Left kidney (tissue), 2 donors: ENCODE data around the gene C20orf173. TPM values are rescaled to one million over a fixed set of nuclear protein-coding genes. Genes with fewer than 3 reads are reported as not detected.
A peak's percentile ranks its signal among the peaks of the same experiment; 100 is the strongest.
"Not testable (repeated sequence)": the region's sequence is repeated elsewhere in the genome, so short reads cannot be mapped to it uniquely, and the experiment has no call there.

Experiments used
- DNase-seq: peaks from one replicate; pipeline ENCODE4 v3.0.0-alpha.2; 2013
- polyA plus RNA-seq: library from polyadenylated mRNA; unstranded; fragments of 120-200 nt; gene quantifications from one replicate; pipeline ENCODE4 v1.2.1, GENCODE V29; 2013; ENCODE audit not compliant: insufficient read length

Gene C20orf173
- polyA plus RNA-seq, 1 donor: not detected

DNA sequence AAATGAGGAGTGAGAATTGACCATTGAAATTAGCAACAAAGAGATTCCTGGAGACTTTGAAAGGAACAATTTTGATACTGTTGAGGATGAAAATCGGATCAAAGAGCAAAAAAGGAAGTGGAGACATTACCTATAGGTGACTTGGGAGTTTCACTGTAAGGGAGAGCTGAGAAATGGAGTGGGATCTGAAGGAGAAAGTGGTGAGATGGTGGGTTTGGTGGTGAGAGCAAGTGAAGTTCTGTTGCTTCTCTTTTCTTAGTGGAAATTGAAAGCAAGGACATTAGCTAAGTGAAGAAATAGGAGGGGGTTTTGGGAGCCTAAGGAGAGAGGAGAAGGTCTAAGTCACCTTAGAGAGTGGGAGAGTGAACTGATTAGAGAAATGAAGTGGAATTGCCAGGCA is 16.7 kb upstream of the C20orf173 start:
- no peak for DNase-seq

DNA sequence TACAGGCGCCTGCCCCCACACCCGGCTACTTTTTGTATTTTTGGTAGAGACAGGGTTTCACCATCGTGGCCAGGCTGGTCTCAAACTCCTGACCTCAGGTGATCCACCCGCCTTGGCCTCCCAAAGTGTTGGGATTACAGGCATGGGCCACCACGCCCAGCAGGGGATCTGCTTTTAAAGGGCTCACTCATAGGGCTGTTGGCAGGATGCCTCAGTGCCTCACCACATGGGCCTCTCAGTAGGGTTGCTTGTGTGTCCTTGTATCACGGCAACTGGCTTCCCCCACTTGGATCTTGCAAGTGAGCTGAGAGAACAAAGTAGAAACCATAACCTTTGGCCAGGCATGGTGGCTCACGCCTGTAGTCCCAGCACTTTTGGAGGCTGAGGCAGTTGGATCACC is 15.5 kb upstream of the C20orf173 start:
- DNase-seq: not testable (repeated sequence)

DNA sequence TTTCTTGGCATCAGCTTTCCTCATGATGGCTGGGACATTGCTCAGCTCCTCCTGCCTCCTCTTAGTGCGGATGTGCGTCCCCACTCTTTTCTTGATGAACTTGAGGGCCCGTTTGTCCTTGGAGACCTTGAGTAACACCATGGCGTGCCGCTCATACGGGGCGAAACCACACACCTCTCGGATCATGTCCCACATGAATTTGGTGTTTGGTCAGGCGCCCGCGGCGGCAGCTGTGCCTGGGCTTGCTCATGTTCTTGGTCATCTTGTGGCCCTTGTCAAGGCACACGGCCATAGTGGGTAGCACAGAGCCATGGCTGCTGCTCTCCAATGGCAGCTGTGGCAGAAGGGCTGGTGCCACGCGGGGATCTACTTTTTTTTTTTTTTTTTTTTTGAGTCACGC is 15.0 kb upstream of the C20orf173 start:
- no peak for DNase-seq

DNA sequence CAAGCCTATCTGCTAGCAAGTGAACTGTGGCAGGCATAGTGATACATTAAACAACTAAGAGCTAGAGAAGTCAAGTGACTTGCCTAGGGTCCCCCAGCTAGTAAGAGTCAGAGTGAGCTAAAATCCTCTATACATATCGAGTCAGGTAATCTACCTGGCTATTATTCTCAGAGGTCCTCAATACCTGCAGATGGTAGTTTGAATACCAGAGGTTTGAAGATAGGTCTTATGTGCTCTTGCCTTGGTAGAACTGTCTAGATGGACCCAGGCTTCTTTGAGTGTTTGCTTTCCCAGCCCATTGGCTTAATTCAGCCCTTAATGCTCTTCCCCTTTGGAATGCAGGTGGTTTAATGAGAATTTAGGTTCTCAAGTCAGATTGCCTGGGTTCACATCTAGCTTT is 13.5 kb upstream of the C20orf173 start:
- no peak for DNase-seq

DNA sequence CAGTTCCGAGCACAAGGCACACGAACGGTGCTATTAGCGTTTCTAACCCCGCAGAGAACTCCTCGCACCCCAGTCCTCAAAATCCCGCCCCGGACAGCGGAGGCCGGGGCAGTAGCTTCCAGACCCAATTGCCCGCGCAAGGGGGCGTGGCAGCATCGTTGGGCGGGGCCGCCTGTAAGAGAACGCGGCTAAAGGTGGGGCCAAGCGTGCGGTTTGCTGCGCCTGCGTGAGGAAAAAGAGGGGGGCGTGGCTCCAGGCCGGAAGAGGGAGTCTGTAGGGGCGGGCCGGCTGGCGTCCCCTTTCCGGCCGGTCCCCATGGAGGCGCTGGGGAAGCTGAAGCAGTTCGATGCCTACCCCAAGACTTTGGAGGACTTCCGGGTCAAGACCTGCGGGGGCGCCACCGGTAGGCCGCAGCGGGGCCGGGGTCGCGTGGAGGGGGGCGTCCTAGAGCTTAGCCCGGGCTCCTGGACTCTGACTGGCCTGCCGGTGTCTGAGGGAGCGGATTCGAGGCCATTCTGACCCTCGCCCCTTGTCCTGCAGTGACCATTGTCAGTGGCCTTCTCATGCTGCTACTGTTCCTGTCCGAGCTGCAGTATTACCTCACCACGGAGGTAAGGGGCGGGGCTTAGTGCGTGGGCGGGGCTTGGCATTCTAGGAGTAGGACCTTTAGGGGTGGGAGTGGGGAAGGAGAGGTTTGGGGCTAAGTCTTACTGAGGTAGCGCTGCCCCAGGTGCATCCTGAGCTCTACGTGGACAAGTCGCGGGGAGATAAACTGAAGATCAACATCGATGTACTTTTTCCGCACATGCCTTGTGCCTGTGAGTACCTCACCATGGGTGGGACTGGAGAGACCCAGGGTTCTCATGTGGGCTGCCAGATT is 12.6 kb upstream of the C20orf173 start, which contains the start of gene ERGIC3:
Gene ERGIC3, plus strand, starts transcription at position 296 of the 880 bp plus-strand sequence. Its CDS starts 20 bp downstream, at position 316.
- DNase-seq: peak; percentile 95

DNA sequence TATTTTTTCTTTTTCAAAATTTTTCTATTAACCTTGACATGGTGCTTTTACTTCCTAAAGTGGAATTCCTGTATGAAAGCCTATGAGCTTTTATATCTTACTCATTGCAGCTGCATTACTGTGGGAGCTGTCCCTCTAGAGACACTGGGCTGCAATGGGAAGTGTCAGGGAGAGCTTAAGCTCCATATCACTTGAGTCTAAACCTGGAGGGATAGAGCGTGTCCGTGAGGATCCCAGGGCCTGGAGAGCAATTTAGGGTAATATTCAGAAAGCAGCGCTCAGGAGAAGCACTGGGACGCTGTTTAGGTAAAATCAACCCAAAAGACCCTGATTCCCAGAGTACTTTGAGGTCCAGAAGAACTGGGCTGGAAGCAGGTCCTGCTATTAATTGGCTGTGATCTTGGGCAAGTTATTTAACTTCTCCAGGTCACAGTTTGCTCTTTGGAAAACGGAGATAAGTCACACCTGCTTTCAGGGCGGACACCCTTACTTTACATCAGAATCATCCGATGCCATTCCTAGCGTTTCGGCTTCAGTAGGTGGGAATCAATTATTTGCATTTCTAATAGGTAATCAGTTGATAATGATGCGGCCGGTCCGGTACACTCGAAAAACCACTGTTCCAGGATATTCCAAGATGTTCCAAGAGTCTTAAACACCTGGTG is 11.8 kb upstream of the C20orf173 start:
- no peak for DNase-seq

DNA sequence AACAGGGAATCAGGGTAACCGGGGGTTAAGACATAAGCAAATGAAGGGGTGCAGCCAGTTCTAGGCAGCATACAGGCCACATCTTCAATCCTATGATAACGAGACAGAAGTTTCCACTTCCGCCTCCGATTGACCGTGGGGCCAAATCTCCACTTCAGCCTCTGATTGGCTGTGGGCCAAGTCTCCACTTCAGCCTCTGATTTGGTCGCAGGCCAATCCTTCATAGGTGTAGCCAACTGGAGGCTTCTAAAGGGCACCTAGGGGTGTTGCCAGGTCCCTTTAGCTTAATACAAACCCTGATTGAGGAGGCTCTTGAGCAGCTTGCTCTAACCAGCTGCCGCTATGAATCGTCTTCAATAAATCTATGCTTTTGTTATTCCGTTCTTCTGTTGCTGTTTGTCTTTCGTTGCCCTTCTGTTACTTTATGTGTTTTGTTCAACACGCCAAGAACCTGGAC is 10.3 kb upstream of the C20orf173 start:
- DNase-seq: peak; percentile 27

DNA sequence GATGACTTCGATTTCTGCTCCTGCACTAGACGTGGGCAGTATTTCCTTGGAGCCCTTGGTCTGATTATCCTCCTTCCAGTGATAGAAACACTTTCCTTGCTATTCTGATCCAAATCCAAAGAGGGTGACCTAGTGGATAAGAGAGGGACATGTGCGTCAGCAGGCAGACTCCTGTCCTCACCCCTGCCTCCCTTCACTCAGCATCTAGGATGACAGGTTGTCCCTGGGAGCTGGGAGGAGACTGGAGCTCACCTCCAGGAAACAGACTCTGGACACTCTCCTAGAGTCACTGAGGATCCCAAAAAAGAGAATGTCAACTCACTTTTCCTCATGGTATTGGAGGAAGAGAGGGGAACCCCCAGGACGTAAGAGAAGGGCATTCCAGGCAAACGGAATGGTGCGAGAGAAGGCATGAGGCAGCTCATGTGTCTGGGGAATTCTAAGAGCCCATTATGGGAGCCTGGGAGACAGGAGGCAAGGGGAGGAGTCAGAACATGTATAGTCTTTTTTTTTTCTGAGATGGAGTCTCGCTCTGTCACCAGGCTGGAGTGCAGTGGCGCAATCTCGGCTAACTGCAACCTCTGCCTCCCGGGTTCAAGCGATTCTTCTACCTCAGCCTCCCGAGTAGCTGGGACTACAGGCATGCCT is 2.2 kb downstream of the C20orf173 start:
- DNase-seq: no peak

DNA sequence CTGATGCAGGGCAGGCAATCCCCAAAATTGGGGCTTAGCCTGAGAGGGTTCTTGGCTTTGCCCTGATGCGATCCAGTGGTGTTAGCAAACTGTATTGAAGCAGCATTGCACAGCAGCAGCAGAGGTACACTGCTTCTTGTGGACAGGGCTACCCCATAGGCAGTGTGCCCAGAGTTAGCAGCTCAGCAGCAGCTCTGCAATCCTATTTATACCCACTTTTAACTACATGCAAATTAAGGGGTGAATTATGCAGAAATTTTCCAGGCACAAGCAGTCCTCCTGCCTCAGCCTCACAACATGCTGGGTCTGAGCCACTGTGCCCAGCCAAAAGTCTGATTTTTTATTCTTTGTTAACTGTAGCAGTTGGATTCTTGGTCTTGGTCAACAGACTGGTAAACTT is 3.8 kb downstream of the C20orf173 start:
- DNase-seq: no peak

DNA sequence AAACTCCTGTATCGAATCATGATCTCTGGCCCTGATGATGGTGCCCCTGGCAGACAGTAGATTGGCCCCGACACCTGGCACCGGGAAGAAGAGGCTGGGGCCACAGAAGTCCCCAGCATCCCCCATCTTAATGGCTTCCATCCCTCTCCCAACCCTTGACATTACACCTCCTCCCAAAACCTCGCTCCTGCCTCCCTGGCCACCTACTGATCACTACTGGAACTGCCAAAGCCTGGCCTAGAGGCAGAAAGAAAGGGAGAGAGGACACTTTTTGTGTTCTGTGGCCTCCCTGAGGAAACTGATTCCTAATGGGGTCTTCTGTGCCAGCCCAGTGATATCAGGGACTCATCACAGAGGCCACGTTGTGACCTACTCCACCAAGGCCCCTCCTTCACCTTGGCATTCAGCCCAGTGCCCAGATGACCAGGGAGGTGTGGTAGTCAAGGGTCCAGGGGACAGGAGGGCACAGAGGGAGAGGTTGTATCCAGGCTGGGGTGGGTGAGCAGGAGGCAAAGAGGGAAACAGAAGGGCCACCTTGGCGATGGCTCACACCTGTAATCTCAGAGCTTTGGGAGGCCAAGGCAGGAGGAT is 6.1 kb downstream of the C20orf173 start:
- DNase-seq: no peak

DNA sequence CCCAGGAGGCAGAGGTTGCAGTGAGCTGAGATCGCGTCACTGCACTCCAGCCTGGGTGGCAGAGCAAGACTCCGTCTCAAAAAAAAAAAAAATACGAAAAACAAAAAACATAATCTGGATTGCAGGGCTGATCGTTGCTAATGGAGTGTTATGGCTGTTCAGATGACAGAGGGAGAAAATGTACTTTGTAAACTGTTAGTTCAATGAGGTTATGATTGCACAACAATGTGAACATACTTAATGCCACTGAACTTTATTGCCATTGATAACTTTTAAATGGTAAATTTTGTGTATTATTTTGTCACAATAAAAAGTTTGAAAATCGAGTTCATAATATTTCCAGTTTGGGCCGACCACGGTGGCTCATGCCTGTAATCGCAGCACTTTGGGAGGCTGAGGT is 10.5 kb downstream of the C20orf173 start:
- no peak for DNase-seq

DNA sequence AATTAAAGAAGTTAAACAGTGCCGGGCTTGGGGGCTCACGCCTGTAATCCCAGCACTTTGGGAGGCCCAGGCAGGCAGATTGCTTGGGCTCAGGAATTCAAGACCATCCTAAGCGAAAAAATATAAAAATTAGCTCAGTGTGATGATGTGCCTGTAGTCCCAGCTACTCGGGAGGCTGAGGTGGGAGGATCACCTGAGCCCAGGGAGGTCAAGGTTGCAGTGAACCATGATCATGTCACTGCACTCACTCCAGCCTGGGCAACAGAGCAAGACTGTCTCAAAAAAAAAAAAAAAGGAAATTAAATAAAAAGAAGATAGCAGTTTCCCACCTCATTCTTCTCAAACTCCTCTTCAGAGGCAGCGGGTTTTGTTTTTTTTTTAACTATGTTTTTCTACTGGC is 11.7 kb downstream of the C20orf173 start:
- not testable (repeated sequence) for DNase-seq

DNA sequence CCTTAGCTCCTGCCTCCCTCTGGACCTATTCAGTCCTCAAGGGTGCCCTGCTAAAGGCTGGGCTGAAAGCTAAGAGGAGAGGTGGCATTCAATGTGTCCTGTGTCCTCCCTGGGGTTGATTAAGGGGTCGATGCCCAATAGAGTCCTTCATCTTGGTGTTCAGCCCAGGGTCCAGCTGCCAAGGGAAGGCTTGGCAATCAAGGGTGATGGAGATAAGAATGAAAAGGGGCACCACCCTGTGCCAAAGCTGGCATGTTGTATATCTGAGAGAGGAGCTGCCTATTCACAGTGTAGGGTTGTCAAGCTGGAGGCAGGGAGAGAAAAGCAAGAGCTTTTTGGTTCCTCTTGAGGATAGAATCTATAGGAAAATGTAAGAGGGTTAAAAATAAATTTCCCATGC is 12.3 kb downstream of the C20orf173 start:
- DNase-seq: no peak

DNA sequence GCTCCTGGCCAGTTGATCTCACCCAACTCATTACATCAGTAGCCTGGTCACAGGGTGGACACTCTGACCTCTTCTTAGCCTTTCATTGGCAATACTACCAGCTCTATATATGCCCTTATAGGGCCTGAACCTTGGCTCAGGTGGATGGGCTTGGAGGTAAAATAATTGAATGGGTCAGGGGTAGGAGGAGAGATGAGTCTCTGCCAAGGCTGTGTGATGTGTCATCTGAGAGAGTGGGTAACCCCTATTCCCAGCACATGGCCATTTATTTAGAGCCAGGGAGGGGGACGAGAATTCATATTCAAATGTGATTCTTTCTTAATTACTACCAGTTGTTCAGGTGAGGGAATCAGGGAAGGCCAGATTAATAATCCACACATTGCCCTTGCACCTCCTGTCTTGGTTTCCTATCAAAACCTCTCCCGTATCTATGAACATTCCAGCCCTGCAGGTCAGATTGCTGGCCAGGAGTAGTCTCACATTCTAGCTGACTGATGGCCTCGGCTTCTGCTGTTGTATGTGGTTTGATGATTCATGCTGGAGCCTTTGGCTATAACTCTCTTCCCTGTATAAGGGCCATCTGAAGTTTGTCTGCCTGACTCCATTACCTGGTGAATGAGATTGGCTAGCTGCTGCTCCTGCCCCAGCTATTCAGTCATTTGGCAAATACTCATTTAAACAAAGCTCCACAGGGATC is 13.4 kb downstream of the C20orf173 start:
- no peak for DNase-seq

DNA sequence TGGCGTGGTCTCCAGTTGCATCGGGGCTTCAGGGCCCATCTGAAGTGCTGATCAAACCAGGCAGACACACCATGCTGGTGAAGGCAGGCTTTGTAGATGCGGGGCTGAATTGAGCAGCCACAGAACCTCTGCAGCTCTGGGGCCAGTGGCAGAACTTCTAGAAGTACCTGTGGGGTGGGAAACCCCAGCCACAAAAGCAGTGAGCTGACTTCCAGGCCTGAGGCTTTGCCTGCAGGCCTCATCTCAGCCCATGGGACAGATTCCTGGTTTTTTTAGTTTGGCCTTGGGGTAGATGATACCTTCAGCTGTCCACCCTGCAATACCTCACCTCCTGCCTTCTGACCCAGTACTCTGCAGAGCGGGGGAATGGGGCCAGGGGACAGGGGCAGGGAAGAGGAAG is 14.1 kb downstream of the C20orf173 start:
- no peak for DNase-seq

DNA sequence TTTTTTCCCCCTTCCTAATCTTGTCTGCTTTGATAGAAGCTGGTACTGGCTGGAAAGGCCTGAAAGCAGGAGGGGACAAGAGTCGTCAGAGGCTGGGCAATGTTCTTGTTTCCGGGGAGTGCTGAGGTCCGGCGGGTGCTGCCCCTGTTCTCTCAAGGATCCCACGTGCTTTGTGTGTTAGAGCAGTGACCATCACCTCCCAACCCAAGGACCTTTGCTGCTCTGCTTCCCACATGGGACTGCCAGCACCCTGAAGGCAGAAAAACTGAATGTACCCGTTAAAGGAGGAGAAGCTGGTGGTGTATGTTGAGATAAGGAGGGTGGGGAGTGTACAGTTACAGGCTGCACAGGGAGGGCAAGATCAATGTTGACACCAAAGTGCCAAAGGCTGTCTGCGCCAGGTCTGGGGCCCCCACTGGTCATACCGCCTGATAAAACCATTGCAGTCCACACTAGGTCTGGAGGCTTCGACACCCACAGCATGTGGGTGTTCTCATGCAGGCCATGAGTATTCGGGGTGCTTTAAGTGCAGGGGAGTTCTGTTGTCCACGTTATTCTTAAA is 15.0 kb downstream of the C20orf173 start:
- DNase-seq: no peak

DNA sequence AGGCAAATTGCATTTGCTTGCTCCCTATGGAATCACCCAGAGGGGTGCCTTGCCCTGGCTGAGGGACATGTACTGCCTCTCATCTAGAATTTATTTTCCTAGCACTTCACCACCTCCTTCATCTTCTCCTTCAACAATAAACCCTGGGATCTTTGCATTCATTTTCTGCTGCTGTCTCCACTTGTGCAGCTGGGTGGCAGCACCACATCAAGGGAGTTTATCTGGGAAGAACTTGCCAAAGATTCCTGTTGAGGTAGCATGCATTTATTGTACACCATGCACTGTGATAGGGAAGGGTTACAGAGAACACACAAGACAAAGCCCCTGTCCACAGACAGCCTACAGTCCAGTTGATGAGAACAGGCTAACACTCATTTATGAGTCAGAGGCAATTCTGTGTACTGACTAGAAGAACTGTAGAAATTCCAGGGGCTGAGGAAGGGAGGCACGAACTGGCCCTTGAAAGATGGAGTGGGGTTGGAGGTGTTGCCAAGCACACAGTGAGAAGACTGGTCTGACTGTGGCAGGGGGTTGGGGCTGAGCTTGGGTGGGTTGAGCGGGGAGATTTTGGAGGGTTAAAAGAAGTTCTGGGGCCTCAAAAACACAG is 17.5 kb downstream of the C20orf173 start:
- DNase-seq: peak; percentile 22

DNA sequence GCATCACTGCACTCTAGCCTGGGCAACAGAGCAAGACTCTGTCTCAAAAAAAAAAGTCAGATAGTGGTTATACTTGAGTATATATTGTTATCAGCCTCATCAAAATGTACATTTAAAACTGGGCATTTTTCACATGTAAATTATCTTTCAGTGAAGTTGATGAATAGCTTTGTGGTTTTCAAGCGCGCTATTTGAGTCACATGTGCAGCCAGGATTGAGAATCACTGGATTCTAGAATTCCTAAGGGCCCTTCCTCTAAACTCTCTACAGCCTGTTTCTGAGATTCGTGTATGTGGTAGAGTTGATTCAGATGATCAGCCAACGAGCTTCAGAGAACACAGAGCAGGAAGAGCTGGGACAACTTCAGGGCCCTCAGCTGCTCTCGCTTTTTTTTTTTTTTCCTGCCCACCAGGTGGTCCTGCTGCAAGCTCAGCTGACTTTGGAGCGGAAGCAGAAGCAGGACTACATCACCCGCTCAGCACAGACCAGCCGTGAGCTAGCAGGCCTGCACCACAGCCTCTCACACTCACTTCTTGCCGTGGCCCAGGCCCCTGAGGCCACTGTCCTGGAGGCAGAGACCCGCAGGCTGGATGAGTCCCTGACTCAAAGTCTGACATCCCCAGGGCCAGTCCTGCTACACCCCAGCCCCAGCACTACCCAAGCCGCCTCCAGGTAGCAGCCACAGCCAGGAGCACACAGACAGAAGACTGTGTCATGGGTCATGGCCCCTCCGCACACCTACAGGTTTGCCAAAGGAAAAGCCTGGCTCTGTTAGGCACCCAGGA is 18.3 kb downstream of the C20orf173 start:
- DNase-seq: no peak

DNA sequence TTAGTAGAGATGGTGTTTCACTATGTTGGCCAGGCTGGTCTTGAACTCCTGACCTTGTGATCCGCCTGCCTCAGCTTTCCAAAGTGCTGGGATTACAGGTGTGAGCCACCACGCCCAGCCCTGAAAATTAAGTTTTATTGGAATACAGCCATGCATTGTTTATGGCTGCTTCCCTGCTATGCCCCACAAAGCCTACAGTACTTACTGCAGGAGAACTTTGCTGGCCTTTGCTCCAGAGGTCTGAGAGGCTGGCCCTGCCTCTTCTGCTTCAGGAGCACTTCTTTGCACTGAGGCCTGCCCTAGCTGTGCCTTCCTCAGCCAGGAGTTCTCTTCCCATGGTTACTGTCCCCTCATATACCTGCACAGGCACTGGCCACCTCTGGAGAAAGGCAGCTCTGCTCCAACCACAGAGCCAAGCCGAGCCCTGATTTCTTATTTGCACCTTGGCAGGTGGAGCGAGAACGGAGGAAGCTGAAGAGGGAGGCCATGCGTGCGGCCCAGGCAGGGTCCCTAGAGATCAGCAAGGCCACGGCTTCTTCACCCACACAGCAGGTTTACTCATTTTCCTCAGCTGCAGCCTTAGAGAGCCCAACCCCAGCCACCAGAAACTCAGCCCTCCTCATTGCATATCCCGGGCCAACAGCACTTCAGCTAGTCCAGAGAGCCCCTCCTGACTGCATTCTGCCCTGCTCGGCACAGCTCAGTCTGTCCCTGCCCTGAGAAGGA is 20.8 kb downstream of the C20orf173 start:
- DNase-seq: no peak
